GM12891 (cell line): ENCODE data around the gene TDG.

ENCODE experiments used
- POLR2A ChIP-seq: IDR thresholded peaks from 2 replicates; pipeline ENCODE4 v1.6.1; 2011; ENCODE audit warnings: low read depth, low read length, control low read depth
- TAF1 ChIP-seq: IDR thresholded peaks from 2 replicates; pipeline ENCODE4 v1.6.1; 2011; ENCODE audit warnings: low read depth, low read length, control low read depth

GRCh38 chr12:103947871-103948555 is 17.7 kb upstream of the TDG start:
- TF ChIP-seq POLR2A (no peak), TAF1 (no peak)
